HUDEP-2 (cell line): ENCODE data around the gene PDAP1.
A peak's percentile ranks its signal among the peaks of the same experiment; 100 is the strongest.

Experiments used
- DNase-seq, 76 experiments: peaks; one replicate each; lab custom pipeline; 2025; ENCODE audit not compliant: unreplicated experiment in 76 of 76; lab: John Stamatoyannopoulos, UW

PDAP1 gene

GRCh38 chr7:99428972-99429566 is 20.7 kb upstream of the PDAP1 start:
- no peak for DNase-seq

- DNase-seq = no peak
Observed at GRCh38 chr7:99424932-99425730, 16.7 kb upstream of the PDAP1 start.

GRCh38 chr7:99422625-99423024 is 14.2 kb upstream of the PDAP1 start:
- DNase-seq = no peak

- DNase-seq = peak in 5 of 76 experiments; percentile 2 to 14 (median 10)
Observed at GRCh38 chr7:99422186-99422585, 13.8 kb upstream of the PDAP1 start.

- DNase-seq = no peak
Observed at GRCh38 chr7:99420986-99421385, 12.6 kb upstream of the PDAP1 start.

- no peak for DNase-seq
Observed at GRCh38 chr7:99420213-99420612, 11.8 kb upstream of the PDAP1 start.

GRCh38 chr7:99419323-99420021 is 11.1 kb upstream of the PDAP1 start:
- no peak for DNase-seq

GRCh38 chr7:99418260-99418659 is 9.9 kb upstream of the PDAP1 start:
- no peak for DNase-seq

GRCh38 chr7:99415513-99416127 is 7.2 kb upstream of the PDAP1 start:
- peak in 45 of 76 experiments; percentile 4 to 60 (median 27) for DNase-seq

- DNase-seq = no peak
Observed at GRCh38 chr7:99410635-99411034, 2.2 kb upstream of the PDAP1 start.

- peak in 2 of 76 experiments; percentile 9 to 12 for DNase-seq
Observed at GRCh38 chr7:99409806-99410205, 1.4 kb upstream of the PDAP1 start.

- DNase-seq = peak in 3 of 76 experiments; percentile 6 to 23 (median 8)
Observed at GRCh38 chr7:99409192-99409572, 785 bp upstream of the PDAP1 start.

GRCh38 chr7:99407872-99408378 is 472 bp downstream of the PDAP1 start:
- DNase-seq = peak in 38 of 76 experiments; percentile 3 to 64 (median 23)

- DNase-seq = peak in 3 of 76 experiments; percentile 8 to 18 (median 14)
Observed at GRCh38 chr7:99406557-99406956, 1.8 kb downstream of the PDAP1 start.

GRCh38 chr7:99404977-99405320 is 3.4 kb downstream of the PDAP1 start:
- DNase-seq = no peak

GRCh38 chr7:99404235-99404976 is 4.0 kb downstream of the PDAP1 start:
- no peak for DNase-seq

GRCh38 chr7:99403764-99404163 is 4.6 kb downstream of the PDAP1 start:
- no peak for DNase-seq

GRCh38 chr7:99402854-99403253 is 5.5 kb downstream of the PDAP1 start:
- no peak for DNase-seq

GRCh38 chr7:99399597-99399996 is 8.8 kb downstream of the PDAP1 start:
- DNase-seq = no peak

GRCh38 chr7:99398891-99399445 is 9.4 kb downstream of the PDAP1 start:
- no peak for DNase-seq
